Duodenal mucosa (tissue), 2 donors: ENCODE results near the gene CARNS1.
"Not testable (repeated sequence)": the region's sequence is repeated elsewhere in the genome, so short reads cannot be mapped to it uniquely, and the experiment has no call there.

ENCODE experiments used
- H3K27ac ChIP-seq: one replicate; pipeline ENCODE4 v1.7.0; 2013; ENCODE audit warnings: low read depth, low read length
- H3K27me3 ChIP-seq, 2 donors: one replicate each; pipeline ENCODE4 v1.7.0; 2013; ENCODE audit warnings: low read length in 2 of 2, control low read depth in 1 of 2; ENCODE audit not compliant: insufficient read depth in 2 of 2, control insufficient read depth in 1 of 2
- H3K36me3 ChIP-seq, 2 donors: one replicate each; pipeline ENCODE4 v1.7.0; 2013; ENCODE audit warnings: low read length in 2 of 2, control low read depth in 1 of 2; ENCODE audit not compliant: insufficient read depth in 2 of 2, control insufficient read depth in 1 of 2
- H3K4me1 ChIP-seq, 2 donors: one replicate each; pipeline ENCODE4 v1.7.0; 2013; ENCODE audit warnings: low read length in 2 of 2, control low read depth in 1 of 2; ENCODE audit not compliant: insufficient read depth in 2 of 2, control insufficient read depth in 1 of 2
- H3K4me3 ChIP-seq, 2 donors: one replicate each; pipeline ENCODE4 v1.7.0; 2013; ENCODE audit warnings: low read length in 2 of 2, low read depth in 1 of 2
- H3K9ac ChIP-seq, 2 donors: one replicate each; pipeline ENCODE4 v1.7.0; 2013; ENCODE audit warnings: low read length in 2 of 2, low read depth in 1 of 2
- H3K9me3 ChIP-seq, 2 donors: one replicate each; pipeline ENCODE4 v1.7.0; 2013; ENCODE audit warnings: low read length in 2 of 2, control low read depth in 1 of 2; ENCODE audit not compliant: control insufficient read depth in 1 of 2

Gene CARNS1

DNA sequence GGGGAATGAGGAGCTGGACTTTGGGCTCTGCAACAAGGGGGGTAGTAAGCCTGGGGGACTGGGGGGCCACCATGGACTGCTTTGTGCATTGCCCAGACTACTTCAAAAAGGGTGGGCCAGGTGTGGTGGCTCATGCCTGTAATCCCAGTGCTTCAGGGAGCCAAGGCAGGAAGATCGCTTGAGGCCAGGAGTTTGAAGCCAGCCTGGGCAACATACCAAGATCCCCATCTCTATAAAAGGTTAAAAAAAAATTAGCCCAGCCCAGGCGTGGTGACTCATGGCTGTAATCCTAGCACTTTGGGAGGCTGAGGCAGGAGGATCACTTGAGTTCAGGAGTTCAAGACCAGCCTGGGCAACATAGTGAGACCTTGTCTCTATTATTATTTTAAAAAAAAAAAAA, 50.1 kb downstream of the CARNS1 start:
- not testable (repeated sequence) for H3K27me3 ChIP-seq, H3K9me3 ChIP-seq, H3K27ac ChIP-seq, H3K36me3 ChIP-seq
- Histone ChIP-seq H3K4me1 (peaks cover 26 to 30% of the 10 kb centered on the region in 2 donors), H3K4me3 (peak overlapping the region; percentile 69 to 88), H3K9ac (peak overlapping the region; percentile 65 to 96)

DNA sequence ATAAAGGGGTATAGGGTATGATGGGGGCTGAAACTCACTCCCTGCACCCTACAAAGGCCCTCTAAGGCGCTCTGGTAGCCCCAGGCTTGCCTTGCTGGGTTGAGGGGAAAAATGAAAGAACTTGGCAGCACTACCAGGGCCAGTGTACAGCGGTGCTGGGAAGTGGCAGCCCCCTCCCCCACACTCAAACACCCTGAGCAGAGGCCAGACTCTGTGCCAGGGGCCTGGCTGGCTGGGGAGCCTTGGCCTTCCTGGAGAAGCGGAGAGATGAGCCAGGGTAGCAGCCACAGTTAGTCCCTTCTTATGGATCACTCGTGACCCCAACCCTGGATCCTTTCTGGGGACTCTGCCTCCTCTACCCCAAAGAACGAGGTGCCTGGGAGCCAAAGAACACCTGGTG, 50.9 kb downstream of the CARNS1 start:
- Histone ChIP-seq H3K27me3 (no peaks in the 10 kb centered on the region), H3K4me3 (no peak overlapping the region), H3K27ac (no peak overlapping the region), H3K36me3 (peaks cover 0 to 3% of the 10 kb centered on the region in 2 donors), H3K9ac (peak overlapping the region in 1 of 2 donors; percentile 78), H3K4me1 (peaks cover 26 to 30% of the 10 kb centered on the region in 2 donors), H3K9me3 (no peaks in the 10 kb centered on the region)

GRCh38 chr11:67466962-67467771, 51.7 kb downstream of the CARNS1 start:
- Histone ChIP-seq H3K9ac (peak overlapping the region; percentile 78 to 80), H3K4me1 (peaks cover 26 to 30% of the 10 kb centered on the region in 2 donors), H3K9me3 (no peaks in the 10 kb centered on the region), H3K27ac (no peak overlapping the region), H3K4me3 (peak overlapping the region in 1 of 2 donors; percentile 79), H3K36me3 (peaks cover 0 to 3% of the 10 kb centered on the region in 2 donors), H3K27me3 (no peaks in the 10 kb centered on the region)

DNA sequence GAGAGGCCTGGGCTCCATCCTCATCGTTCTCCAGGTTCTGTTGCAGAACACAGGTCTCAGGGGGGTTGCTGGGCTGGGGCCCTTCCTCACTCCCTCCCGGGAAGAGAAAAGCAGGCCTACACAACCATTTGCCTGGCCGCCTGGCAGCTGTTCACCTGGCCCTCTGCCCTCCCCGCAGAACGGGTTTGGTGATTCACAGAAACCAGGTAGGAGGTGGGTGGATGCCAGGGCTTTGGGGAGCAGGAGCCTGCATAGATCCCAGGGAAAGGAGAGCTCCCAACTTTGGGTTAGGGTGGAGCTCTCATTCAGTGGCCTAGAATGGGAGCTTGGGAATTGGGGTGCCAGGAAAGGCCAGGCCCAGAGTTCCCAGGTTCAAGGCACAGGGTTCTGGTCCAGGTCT, 52.6 kb downstream of the CARNS1 start:
- Histone ChIP-seq H3K4me3 (peak overlapping the region; percentile 79 to 84), H3K36me3 (peaks cover 0 to 3% of the 10 kb centered on the region in 2 donors), H3K9me3 (no peaks in the 10 kb centered on the region), H3K4me1 (peaks cover 26 to 30% of the 10 kb centered on the region in 2 donors), H3K9ac (peak overlapping the region; percentile 78 to 80), H3K27ac (peak overlapping the region; percentile 77), H3K27me3 (no peaks in the 10 kb centered on the region)

DNA sequence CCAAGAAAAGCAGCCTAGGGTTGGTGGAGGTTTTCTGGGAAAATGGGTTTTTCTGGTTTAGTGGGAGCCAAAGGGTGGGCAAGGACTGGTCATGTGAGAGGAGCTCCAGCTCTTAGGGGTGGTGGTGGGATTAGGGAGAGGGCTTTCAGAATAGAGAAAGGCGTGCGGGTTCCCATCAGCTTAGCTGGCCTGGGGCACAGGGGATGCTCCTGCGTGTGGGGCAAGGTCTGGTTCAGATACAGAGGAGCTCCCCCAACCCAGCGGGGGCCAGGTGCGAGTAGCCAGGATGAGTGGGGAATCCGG, 52.9 kb downstream of the CARNS1 start:
- peaks cover 0 to 3% of the 10 kb centered on the region in 2 donors for H3K36me3 ChIP-seq
- peaks cover 23 to 30% of the 10 kb centered on the region in 2 donors for H3K4me1 ChIP-seq
- peak overlapping the region; percentile 77 for H3K27ac ChIP-seq
- no peaks in the 10 kb centered on the region for H3K9me3 ChIP-seq
- H3K27me3 ChIP-seq = no peaks in the 10 kb centered on the region
- H3K9ac ChIP-seq = peak overlapping the region; percentile 78 to 80
- peak overlapping the region; percentile 79 to 84 for H3K4me3 ChIP-seq

GRCh38 chr11:67468759-67469507, 53.5 kb downstream of the CARNS1 start, which contains the start of gene TMEM134:
Gene TMEM134 (minus strand): TSS chr11:67469251. CDS start chr11:67469192, 59 bp downstream.
- H3K4me1 ChIP-seq = peaks cover 19 to 26% of the 10 kb centered on the region in 2 donors
- H3K27me3 ChIP-seq = no peaks in the 10 kb centered on the region
- H3K4me3 ChIP-seq = peak within 1 kb of the TSS; percentile 84 to 86
- H3K27ac ChIP-seq = peak within 1 kb of the TSS; percentile 79
- peak within 1 kb of the TSS; percentile 78 to 85 for H3K9ac ChIP-seq
- H3K9me3 ChIP-seq = no peaks in the 10 kb centered on the region
- H3K36me3 ChIP-seq = peaks cover 0 to 3% of the 10 kb centered on the region in 2 donors

- no peaks in the 10 kb centered on the region for H3K9me3 ChIP-seq
- no peaks in the 10 kb centered on the region for H3K27me3 ChIP-seq
- H3K36me3 ChIP-seq = peaks cover 0 to 3% of the 10 kb centered on the region in 2 donors
- H3K9ac ChIP-seq = peak overlapping the region; percentile 78 to 85
- H3K27ac ChIP-seq = peak overlapping the region; percentile 79
- H3K4me3 ChIP-seq = peak overlapping the region; percentile 79 to 86
- H3K4me1 ChIP-seq = peaks cover 15 to 21% of the 10 kb centered on the region in 2 donors
These were observed 54.0 kb downstream of the CARNS1 start for GRCh38 chr11:67469508-67469811.

GRCh38 chr11:67470337-67471002, 55.0 kb downstream of the CARNS1 start:
- Histone ChIP-seq H3K27me3 (no peaks in the 10 kb centered on the region), H3K4me3 (no peak overlapping the region), H3K9me3 (no peaks in the 10 kb centered on the region), H3K9ac (no peak overlapping the region), H3K36me3 (peaks cover 0 to 3% of the 10 kb centered on the region in 2 donors), H3K4me1 (peaks cover 15 to 16% of the 10 kb centered on the region in 2 donors), H3K27ac (no peak overlapping the region)

GRCh38 chr11:67472882-67473281, 57.4 kb downstream of the CARNS1 start:
- no peak overlapping the region for H3K9ac ChIP-seq
- H3K9me3 ChIP-seq = no peaks in the 10 kb centered on the region
- no peaks in the 10 kb centered on the region for H3K36me3 ChIP-seq
- H3K4me1 ChIP-seq = peaks cover 6 to 10% of the 10 kb centered on the region in 2 donors
- H3K4me3 ChIP-seq = no peak overlapping the region
- no peaks in the 10 kb centered on the region for H3K27me3 ChIP-seq
- H3K27ac ChIP-seq = no peak overlapping the region
